Measurements from ENCODE around the gene PAGE3.

- no peak for TF ChIP-seq EZH2 (IDR thresholded peaks at IDR 0.05; ENCODE audit: low read length, missing control alignments)
- TF ChIP-seq CTCF (conservative IDR thresholded peaks at IDR 0.05 in 1 of 2, IDR thresholded peaks at IDR 0.05 in 1 of 2; ENCODE audit: low read depth in 1 of 2, low read length in 2 of 2) = no peak
Observed at GRCh38 chrX:55253528-55253927, 11.2 kb downstream of the PAGE3 start.

Data from fibroblast of lung (primary cell).